GM12801 (cell line): ENCODE results near the gene CGB8.

ENCODE experiments used
- CTCF ChIP-seq: IDR thresholded peaks from one replicate; pipeline ENCODE4 v1.5.1; 2011; ENCODE audit warnings: control low read depth; ENCODE audit not compliant: insufficient read length; ENCODE audit errors: extremely low read depth

The CGB8 gene

DNA sequence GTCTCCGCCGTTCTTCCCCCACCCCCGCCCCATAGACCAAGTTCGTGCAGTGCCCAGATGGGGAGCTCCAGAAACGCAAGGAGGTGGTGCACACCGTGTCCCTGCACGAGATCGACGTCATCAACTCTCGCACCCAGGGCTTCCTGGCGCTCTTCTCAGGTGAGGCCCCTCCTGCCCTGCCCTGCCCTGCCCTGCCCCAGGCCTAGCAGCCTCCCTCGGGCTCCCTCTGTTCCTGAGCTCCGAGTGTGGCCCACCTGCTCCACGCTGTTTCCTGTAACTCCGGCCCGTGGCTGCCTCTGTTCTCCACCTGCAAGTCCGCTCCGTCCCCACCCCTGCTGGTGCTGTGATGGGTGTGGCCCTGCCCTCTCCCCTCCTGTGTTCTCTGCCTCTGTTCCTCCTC lies 38.5 kb downstream of the CGB8 start:
- TF ChIP-seq CTCF, result no peak

DNA sequence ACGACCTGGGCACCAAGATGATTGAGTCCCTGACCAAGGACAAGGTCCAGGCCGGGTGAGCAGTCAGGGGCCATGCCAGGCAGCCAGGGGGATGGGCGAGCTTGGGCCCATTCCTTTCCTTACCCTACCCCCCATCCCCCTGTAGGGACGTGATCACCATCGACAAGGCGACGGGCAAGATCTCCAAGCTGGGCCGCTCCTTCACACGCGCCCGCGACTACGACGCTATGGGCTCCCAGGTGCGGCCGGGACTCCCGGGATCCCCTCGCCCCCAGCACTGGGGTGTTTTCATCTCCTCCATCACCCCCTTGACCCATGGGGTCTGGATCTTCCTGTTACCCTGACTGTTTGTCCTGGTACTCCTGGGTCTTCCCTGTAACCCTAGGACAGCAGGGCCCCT lies 39.1 kb downstream of the CGB8 start:
- no peak for TF ChIP-seq CTCF

DNA sequence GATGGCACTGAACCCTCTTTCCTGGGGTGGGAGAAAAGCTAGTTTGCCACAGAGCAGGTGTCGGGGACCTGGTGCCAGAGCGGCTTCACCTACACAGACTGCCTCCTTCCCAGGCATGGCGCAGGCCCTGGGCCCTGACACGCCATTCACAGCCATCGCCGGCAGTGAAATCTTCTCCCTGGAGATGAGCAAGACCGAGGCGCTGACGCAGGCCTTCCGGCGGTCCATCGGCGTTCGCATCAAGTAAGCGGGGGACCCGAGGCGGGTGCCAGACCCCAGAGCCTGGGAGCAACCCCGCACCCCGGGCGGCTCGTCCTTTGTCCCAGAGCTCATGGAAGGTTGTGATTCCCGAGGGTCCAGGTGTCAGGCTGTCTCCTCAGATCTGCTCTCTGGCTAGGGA lies 42.0 kb downstream of the CGB8 start:
- no peak for TF ChIP-seq CTCF

- no peak for TF ChIP-seq CTCF
Measured at GRCh38 chr19:49004964-49005614, 43.8 kb downstream of the CGB8 start.

GRCh38 chr19:49004133-49004532 lies 44.8 kb downstream of the CGB8 start:
- no peak for TF ChIP-seq CTCF

DNA sequence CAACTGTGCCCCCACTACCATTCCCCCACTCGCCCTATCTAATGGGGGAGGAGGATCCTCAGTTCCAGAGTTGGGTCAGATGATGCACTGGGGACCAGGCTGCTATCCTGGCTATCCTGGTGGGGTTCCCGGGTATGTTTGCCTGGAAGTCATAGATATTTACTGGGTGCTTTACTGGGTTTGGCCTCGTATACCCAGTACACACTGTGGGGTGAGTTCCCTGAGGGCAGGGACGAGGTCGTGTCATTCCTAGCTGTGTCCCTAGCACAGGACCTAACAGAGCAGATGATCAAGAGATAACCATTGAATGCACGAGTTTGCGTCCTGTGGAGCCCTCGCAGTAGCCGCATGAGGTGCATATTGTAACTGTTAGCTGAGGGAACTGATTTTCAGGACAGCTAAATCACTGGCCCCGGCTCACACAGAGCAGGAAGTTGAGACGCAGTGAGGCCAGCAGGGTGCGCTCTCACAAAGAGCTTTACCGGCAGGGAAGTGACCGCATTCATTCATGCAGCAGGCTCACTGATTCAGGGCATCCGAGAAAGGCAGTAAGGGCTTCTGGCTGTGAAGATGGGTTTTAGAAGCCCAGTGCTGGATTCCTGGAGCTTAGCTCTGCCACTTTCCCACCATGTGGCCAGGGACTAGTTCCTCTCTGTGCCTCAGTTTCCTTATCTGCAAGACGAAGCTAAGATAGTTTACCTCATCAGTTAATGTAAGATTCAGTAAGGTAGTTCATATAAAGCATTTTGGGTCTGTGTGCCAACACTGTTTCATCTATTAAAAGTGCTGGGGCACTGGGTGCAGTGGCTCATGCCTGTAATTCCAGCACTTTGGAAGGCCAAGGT lies 49.2 kb downstream of the CGB8 start:
- TF ChIP-seq CTCF, result no peak

DNA sequence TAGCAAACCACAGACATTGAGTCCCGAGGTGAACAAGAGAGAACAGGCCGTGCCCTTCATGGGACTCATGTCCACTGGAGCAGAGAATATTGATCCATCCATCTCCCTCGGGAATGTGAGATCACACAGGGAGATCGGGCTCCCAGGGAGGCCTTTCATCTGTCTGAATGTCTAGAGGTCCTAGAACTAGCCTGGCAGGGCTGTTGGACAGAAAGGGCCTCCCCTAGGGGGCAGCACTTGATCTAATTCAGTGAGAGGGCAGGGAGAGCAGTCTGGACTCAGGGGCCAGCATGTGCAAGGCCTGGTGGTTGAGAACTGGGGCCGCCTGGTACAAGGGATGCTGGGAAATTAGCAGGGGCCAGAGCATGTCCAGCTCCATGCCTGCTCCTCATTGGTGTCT lies 50.9 kb downstream of the CGB8 start:
- no peak for TF ChIP-seq CTCF
